Transverse colon (tissue), 4 donors: Measurements from ENCODE around the gene MID2.

ENCODE experiments used
- EP300 ChIP-seq: sonication (generic); formaldehyde crosslinking; IDR thresholded peaks from one replicate; pipeline ENCODE4 v1.6.1; 2017; ENCODE audit warnings: antibody characterized with exemption, low read depth
- POLR2A ChIP-seq: fragments of 450-650 bp; IDR thresholded peaks from one replicate; pipeline ENCODE4 v1.6.1; 2016; ENCODE audit warnings: antibody characterized with exemption, mild to moderate bottlenecking, moderate library complexity
- POLR2AphosphoS5 ChIP-seq, 3 donors: sonication (generic); formaldehyde crosslinking; IDR thresholded peaks; one replicate each; pipeline ENCODE4 v1.6.1; 2016; ENCODE audit warnings: antibody characterized with exemption in 3 of 3
- TF ChIP-seq, protein P1 (sequence below), 5 experiments: fragments of 200-600 bp in 3 of 5; fragments of 450-650 bp in 2 of 5; sonication (generic) in 3 of 5; IDR thresholded peaks; 1 replicate in 2 of 5; 2 replicates in 3 of 5; pipeline ENCODE4 v1.5.1; 2016 to 2017; ENCODE audit warnings: antibody characterized with exemption in 5 of 5, inconsistent platforms in 3 of 5, mild to moderate bottlenecking in 2 of 5, moderate library complexity in 1 of 5

DNA sequence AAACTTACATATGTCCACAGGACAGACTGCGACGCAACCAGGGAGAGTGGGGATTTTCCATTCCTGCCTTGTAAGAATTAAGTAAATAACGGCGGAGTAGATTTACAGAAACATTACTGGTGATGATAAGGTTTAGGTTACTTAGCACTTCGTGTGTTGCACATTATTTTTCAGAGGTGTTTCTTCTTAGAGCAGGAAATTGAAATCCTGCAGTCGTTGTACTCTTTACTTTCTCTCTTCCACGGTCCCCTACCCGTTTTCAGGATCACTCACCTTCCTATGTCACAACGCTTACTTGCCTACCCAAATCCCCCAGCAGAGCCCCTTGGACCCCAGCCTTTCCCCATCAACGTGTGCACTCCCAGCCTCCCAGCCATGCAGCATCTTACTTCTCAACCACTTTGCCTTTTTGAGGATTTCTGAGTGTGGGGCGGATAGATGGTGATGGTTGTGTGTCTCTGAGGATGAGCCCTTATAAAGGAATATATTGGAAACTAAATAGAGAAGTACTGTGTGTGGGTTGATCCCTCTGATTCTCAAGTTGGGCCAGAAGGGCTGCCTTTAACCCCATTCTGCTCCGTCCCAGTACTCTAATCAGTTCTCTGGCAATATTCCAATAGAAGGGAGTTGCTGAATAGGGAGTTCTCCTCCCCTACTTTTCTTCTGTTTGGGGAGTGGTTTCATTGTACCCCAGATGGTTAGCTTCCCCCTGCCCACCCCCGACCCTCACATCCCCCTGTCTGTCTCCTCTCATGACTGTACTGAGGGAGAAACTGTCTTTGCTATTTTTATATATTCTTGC, 1.6 kb downstream of the MID2 start:
- TF ChIP-seq, protein P1, sequence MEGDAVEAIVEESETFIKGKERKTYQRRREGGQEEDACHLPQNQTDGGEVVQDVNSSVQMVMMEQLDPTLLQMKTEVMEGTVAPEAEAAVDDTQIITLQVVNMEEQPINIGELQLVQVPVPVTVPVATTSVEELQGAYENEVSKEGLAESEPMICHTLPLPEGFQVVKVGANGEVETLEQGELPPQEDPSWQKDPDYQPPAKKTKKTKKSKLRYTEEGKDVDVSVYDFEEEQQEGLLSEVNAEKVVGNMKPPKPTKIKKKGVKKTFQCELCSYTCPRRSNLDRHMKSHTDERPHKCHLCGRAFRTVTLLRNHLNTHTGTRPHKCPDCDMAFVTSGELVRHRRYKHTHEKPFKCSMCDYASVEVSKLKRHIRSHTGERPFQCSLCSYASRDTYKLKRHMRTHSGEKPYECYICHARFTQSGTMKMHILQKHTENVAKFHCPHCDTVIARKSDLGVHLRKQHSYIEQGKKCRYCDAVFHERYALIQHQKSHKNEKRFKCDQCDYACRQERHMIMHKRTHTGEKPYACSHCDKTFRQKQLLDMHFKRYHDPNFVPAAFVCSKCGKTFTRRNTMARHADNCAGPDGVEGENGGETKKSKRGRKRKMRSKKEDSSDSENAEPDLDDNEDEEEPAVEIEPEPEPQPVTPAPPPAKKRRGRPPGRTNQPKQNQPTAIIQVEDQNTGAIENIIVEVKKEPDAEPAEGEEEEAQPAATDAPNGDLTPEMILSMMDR (IDR thresholded peaks at IDR 0.05): no peak
- TF ChIP-seq POLR2A (no peak), POLR2AphosphoS5 (IDR thresholded peaks at IDR 0.05) (no peak), EP300 (no peak)
